ENCODE data around the gene DDX31.

- TF ChIP-seq POLR2AphosphoS5 (IDR thresholded peaks at IDR 0.05; ENCODE audit: low read depth, low read length), result no peak
- TF ChIP-seq, protein P1, sequence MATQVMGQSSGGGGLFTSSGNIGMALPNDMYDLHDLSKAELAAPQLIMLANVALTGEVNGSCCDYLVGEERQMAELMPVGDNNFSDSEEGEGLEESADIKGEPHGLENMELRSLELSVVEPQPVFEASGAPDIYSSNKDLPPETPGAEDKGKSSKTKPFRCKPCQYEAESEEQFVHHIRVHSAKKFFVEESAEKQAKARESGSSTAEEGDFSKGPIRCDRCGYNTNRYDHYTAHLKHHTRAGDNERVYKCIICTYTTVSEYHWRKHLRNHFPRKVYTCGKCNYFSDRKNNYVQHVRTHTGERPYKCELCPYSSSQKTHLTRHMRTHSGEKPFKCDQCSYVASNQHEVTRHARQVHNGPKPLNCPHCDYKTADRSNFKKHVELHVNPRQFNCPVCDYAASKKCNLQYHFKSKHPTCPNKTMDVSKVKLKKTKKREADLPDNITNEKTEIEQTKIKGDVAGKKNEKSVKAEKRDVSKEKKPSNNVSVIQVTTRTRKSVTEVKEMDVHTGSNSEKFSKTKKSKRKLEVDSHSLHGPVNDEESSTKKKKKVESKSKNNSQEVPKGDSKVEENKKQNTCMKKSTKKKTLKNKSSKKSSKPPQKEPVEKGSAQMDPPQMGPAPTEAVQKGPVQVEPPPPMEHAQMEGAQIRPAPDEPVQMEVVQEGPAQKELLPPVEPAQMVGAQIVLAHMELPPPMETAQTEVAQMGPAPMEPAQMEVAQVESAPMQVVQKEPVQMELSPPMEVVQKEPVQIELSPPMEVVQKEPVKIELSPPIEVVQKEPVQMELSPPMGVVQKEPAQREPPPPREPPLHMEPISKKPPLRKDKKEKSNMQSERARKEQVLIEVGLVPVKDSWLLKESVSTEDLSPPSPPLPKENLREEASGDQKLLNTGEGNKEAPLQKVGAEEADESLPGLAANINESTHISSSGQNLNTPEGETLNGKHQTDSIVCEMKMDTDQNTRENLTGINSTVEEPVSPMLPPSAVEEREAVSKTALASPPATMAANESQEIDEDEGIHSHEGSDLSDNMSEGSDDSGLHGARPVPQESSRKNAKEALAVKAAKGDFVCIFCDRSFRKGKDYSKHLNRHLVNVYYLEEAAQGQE (IDR thresholded peaks at IDR 0.05; ENCODE audit: insufficient read depth in 1 of 2, low read depth in 2 of 2, low read length in 2 of 2), result peak; percentile 13 to 47; a peak in 1 of 4 replicates
Observed at GRCh38 chr9:132583584-132584304, 86.0 kb downstream of the DDX31 start.
